T-helper 1 cell (primary cell): ENCODE results near the gene MAPK1IP1L.

Experiments
- DNase-seq, 5 donors: peaks; one replicate each; pipeline ENCODE4 v3.0.0-alpha.2; 2012 to 2020

The MAPK1IP1L gene

DNA sequence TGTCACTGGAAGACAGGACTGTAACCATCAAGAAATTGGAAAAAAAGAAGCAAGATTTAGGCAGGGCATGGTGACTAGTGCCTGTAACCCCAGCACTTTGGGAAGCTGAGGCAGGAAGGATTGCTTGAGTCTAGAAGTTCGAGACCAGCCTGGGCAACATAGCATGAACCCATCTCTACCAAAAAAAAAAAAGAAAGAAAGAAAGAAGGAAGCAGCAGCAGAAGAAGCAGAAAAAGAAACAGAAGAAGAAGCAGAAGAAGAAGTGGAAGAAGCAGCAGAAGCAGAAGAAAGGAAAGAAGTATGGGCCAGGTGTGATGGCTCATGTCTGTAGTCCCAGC lies 47.1 kb downstream of the MAPK1IP1L start:
- DNase-seq = no peak

DNA sequence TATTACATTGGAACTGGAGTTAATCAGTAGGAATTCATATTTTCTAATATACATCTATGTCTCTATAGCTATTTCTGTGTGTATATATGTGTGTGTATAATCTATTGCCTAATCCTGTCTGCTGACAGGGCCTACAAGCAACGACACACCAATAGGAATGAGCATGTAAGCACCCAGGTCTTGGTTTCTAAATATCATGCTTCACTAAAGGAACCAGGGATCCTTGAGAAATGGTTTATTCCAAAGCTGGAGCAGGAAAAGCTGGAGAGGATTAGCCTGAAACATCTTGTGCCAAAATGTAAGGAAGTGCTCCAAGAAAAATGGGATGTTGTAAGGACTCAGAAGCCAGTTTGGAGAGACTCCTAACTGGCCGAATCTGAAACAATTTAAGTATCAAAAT lies 48.3 kb downstream of the MAPK1IP1L start:
- no peak for DNase-seq

DNA sequence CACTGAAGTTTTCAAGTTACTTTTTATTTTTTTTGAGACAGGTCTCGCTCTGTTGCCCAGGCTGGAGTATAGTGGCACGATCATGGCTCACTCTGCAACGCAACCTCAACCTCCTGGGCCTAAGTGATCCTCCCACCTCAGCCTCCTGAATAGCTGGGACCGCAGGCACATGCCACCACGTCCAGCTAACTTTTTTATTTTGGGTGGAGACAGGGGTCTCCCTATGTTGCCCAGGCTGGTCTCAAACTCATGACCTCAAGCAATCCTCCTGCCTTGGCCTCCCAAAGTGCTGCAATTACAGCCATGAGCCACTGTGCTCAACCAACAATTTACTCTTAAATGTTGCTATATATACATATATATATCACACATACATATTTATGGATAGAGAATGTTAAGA lies 50.3 kb downstream of the MAPK1IP1L start:
- DNase-seq = no peak

DNA sequence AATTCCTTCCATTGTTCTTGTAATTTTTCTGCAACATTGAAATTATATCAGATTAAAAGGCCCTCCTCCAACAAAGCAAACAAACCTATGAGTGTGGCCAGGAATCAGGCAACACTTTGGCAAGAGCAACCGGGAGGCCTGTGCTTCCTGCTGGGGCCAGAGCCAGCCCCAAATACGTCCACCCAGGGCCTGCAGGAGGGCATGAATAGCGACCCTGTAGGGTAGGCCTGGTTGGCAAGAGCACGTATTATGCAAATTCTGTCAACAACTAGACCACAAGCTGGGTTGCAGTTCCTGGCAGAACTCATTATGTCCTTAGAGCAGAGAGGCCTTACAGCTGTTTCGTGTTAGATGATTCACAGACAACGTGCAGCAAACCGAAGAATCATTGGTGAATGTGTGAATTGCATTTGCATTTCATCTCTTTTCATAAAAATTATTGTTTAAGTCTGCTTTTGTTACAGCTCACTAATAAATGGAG lies 50.7 kb downstream of the MAPK1IP1L start:
- peak in 3 of 5 donors; percentile 9 to 90 (median 11) for DNase-seq

DNA sequence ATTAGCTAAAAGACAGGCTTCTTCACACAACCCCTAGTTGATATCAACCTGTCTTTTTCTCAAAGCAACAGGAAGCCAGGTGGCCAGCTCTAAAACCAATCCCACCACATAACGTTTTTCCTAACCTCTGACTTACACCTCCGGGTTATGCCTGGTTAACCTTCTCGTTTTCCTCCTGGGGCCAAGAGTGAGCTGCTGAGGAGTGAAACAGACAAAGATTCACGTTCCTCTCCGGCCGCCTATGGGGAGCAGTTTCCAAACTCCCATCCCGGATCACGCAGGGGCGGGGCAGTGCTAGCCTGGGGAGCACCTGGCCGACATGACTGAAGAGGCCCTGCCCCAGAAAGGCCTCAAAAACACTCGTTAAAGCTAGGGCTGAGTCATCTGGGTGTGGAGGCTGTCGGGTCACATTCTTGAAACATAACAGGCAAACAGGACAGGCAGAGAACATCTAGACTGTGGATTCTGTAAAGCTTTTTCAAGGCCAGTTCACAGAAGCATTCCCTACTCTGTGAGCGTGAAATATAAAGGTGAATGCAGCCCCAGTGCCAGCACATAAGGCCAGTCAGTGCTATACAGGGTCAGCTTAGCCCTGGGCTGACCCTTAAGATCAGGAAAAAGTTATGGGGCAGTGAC lies 51.7 kb downstream of the MAPK1IP1L start:
- DNase-seq = peak in 4 of 5 donors; percentile 18 to 80 (median 32)

DNA sequence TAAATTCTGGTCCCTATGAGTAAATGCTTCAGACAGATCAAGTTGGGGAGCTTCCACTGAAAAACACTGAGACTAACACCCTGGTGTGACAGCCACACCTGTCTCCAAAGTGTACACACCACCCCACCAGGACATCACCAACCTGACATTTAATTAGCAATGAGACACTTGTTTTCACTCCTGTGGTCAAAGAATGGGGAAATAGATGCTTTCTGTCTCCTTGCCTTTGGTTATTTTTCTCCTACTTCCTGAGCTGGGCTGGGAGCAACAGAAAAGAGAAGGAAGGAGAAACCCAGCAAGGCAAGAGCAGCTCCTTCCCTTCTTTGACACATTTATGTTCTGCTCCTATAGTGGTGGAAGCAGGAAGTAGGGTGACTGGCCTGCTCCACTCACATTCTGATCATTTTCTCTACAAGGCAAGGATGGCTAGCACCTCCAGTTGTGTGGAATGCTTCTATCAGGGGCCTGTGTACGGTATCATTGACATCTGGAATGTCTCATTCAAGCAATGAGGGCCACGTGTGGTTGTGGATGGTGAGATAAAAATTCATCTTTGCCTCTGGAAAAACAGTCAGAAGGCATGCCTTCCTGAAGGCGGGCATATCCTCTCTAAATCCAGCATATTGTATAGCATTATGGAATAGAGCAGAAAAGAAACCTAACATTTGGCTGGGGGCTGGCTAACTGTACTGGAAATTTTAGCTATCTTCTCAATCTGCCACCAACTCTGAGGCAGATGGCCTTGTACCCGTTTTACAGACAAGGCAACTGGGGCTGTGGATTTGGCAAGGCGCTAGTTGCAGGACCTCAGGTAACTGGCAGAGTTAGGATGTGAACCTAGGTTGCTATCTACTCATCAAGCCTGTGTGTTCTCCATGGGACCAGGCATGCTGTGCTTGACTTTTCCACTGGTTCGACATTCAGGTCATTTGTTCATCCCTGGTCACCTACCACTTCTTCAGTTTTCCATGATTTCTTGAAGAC lies 52.8 kb downstream of the MAPK1IP1L start:
- peak in 1 of 5 donors; percentile 26 for DNase-seq

DNA sequence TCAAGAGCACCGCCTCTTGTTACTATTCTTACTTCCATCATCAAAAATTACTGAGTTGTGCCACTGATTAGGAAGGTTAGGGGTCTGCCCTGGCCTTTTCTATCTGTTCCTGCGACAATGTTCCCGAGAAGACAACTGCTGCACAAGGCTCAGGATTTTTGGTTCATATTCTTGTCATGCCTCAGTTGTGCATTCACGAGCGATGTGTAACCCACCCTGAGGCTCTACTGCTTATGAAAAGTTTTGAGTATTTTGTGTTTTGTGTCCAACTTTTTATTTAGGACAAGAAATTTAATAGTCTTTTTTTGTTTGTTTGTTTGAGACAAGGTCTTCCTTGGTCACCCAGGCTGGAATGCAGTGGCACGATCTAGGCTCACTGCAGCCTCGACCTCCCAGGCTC lies 54.5 kb downstream of the MAPK1IP1L start:
- DNase-seq = no peak

DNA sequence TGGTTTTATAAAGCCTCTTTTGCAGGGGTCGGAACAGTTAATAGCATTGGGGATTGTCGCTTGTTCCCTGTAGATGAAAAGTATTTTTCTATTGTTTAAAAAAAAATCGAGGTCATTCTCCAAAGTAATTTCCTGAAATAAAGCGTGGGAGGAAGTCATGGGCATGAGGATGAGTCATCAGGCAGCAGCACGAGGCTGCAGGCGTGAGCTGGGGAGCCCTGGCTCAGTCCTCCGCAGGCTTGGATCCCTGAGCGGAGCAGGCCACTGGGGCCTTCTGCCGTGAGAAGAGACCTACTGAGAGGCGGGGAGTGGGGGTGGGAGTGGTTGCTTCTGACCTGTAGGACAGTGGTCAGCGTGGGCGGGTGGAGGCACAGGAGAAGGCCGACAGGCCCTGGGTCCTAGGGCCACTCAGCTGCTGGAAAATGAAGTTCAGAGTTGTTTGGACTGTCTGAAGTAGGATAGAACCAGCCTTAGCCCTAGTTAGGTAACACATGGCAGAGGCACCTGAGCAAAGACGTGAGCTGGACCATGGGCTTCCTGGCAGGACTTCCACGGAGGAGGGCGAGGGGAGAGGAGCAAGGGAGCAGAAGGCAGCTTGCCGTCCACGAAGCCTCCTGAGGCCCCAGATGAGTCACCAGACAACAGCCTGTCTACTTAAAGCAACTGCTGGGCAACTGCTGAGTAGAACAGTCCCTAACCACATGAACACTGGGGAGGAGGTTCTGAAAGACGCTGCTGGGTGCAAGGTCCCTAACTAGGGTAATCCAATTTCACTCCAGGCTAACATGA lies 56.5 kb downstream of the MAPK1IP1L start:
- DNase-seq = peak in 2 of 5 donors; percentile 13 to 68

DNA sequence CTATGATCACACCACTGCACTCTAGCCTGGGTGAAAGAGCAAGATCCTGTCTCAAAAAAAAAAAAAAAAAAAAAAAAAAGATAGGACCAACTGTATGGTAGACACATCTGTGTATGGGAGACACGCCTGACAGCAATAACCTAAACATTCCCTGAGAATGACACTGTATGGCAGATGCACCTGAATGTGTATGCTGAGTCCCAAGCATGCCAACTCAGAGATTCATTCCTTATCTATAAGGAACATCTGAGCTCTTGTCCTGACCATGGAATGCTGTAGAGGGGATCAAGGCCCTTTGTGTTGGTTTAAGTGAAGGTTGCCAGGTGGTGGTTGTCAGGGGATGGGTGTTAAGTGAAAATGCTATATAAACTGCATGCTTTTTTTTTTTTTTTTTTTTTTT lies 58.4 kb downstream of the MAPK1IP1L start:
- no peak for DNase-seq

DNA sequence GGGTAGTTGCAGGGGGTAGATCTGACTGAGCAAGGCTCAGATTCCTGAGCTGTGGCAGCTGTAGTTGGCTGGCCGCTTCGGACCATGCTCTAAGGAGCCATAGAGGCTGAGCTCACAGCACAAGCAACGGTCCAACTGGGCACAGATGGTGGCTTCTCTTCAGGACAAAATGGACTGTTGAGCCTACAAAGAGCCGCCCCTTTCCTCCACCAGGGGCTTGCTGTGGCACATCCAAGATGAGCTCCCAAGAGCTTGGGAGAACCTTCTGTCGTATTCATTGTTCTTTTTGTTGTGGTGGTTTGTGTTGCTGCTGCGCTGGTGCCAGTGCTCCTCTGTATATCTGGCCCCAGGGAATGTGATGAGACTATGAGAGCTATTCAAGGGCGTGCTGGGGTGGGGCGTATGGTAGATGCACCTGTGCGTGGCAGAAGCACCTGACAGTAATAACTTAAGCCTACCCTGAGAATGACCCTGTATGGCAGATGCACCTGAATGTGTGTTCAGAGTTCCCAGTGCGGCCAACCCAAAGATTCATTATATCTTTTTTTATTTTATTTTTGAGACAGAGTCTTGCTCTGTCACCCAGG lies 59.8 kb downstream of the MAPK1IP1L start:
- DNase-seq = no peak

DNA sequence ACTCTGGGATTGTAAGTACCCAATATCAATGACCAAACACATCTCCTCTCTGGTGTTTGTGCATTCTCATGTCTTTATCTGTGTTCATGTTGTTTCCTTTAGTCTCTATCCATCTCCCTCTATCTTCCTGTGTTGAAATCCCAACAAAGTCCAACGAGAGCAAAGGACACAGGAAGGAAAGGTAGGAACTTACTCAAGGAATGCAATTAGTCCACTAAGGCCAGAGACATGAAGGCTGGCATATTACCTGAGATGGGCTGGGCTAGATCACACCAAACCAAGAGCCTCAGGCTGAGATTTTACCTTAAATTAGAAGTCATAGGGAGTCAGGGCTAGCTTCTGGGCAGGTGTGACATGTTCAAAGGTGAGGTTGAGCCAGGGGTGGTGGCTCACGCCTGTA lies 63.3 kb downstream of the MAPK1IP1L start:
- DNase-seq = no peak

DNA sequence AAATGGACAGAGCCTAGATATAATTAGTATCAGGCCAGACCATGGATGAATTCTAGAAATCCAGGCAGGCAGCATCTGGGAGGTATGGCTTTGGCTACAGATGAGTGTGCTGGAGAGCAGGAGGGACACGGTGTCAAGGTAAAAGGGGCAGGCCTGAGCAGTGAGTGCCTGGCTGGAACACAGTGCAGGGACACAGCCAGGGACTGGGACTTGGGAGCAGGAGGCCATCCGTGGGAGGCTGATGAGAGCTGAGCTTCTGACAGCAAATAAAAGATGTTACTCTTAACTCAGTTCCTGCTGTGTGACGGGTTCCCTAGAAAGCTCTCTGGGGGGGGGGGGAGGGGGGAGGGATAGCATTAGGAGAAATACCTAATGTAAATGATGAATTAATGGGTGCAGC lies 64.0 kb downstream of the MAPK1IP1L start:
- no peak for DNase-seq

DNA sequence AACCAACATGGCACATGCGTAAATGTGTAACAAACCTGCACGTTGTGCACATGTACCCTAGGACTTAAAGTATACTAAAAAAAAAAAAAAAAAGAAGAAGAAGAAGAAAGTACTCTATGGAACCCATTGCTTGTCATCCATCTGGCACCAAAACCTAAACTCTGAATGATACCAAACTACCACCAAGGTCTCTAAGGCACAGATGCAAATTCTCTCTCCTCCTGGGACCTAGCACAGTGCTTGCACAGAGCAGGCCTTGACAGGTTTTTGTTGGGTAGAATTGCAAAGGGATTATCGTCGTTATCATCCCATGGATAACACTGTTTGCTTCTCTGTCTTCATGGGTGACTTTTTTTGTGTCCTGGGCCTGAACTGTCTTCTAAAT lies 64.4 kb downstream of the MAPK1IP1L start:
- DNase-seq = no peak

DNA sequence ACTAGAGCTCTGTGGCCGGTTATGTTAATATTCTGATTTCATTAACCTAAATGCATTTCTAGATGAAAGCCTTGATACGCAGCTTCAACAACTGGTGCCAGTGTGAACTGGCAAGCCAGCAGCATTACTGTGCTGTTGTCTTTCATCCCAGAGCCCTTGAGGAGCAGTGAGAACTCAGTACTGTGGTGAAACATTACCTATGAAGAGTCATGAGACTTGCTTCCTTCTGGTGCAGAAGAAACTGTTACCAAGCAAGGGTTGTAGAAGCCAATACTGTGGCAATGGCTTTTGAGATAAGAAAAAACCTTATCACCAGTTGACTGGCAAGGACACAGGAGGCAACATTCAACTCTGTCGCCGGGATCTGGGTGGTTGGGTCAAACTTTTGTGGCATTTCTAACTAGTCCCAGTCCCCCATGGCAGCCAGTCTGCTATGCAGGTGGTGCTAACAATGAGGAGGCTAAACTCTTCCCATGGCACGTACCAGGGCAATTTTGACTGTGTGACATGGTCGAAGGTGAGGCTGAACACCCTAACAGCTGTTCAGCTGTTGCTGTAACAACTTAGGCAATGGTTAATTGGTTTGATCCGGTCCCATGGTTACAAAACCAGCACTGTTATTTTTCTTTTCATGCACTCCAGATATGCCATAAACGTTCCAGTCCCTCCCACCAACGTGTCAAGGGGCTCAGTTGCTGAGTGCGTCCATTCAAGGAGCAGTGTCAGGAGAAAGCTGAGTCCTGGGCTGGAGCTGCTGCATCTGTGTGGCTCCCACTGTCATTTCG lies 65.0 kb downstream of the MAPK1IP1L start:
- no peak for DNase-seq

DNA sequence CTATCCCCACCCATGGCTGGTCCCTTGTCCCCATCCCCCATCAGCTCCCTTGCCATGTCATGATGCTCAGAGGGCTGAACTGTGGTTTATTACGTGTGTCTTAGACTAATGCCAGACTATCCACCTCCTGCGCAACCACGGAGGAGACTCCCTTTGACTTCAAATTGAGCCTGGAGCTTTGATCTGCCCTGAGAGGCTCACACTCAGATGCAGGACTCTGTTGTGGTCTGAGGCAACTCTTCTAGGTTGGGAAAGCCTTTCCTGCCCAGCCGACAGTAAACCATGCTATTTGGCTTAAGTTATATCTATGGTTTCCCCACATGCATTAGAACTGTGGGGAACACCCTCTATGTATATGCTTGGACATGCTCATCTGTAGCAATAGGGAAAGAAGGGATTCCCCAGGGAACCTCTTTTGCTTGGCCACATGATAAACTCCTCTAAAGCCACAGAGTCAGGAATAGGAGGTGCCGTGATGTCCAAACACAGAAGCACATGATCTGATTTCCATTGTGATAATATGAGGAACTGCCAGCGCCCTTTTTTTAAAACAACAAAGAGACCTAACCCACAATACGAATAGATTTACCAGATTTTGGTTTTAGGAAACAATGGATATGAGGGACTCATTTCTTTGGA lies 66.5 kb downstream of the MAPK1IP1L start:
- no peak for DNase-seq

DNA sequence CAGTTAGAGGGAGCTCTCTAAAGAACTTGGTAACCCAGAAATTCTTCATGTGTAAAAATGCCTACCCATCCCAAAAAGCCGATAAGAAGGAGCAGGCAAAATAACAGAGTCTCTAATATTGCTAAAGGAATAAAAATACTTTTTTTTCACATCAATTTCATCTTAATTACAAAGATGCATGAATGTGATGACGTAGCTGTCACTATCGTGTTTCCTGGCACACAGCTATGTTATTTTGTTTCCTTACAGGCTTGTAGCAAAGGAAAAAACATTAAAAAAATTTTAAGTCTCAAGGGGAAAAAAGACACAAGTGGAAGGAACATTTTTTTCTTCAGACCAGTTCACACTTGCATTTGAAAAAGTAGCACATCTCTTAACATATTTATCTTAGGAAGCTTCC lies 67.3 kb downstream of the MAPK1IP1L start:
- DNase-seq = no peak
